NK-92 (cell line): ENCODE data around the gene ANKS1B.
"Not testable (repeated sequence)": the region's sequence is repeated elsewhere in the genome, so short reads cannot be mapped to it uniquely, and the experiment has no call there.

Experiments used
- DNase-seq: peaks from one replicate; lab custom pipeline; 2025; ENCODE audit not compliant: unreplicated experiment; lab: John Stamatoyannopoulos, UW

The ANKS1B gene

GRCh38 chr12:98983647-98984046, 1001.1 kb downstream of the ANKS1B start:
- DNase-seq, result no peak

GRCh38 chr12:98980508-98980907, 1004.2 kb downstream of the ANKS1B start:
- DNase-seq, result no peak

GRCh38 chr12:98977186-98977585, 1007.5 kb downstream of the ANKS1B start:
- no peak for DNase-seq

- no peak for DNase-seq
These were observed 1009.9 kb downstream of the ANKS1B start for GRCh38 chr12:98974767-98975381.

- no peak for DNase-seq
These were observed 1011.3 kb downstream of the ANKS1B start for GRCh38 chr12:98973395-98973794.

GRCh38 chr12:98970950-98971349, 1013.8 kb downstream of the ANKS1B start:
- DNase-seq, result no peak

GRCh38 chr12:98970210-98970609, 1014.5 kb downstream of the ANKS1B start:
- DNase-seq, result no peak

GRCh38 chr12:98968896-98969295, 1015.8 kb downstream of the ANKS1B start:
- DNase-seq, result no peak

GRCh38 chr12:98957135-98957534, 1027.6 kb downstream of the ANKS1B start:
- not testable (repeated sequence) for DNase-seq

GRCh38 chr12:98955284-98955683, 1029.5 kb downstream of the ANKS1B start:
- no peak for DNase-seq

- DNase-seq, result no peak
These were observed 1030.2 kb downstream of the ANKS1B start for GRCh38 chr12:98954506-98954905.

GRCh38 chr12:98951406-98951805, 1033.3 kb downstream of the ANKS1B start:
- DNase-seq, result no peak

- DNase-seq, result no peak
These were observed 1036.3 kb downstream of the ANKS1B start for GRCh38 chr12:98948343-98948949.

- no peak for DNase-seq
These were observed 1038.9 kb downstream of the ANKS1B start for GRCh38 chr12:98945864-98946263.

- no peak for DNase-seq
These were observed 1044.8 kb downstream of the ANKS1B start for GRCh38 chr12:98939926-98940325.

- no peak for DNase-seq
These were observed 1045.4 kb downstream of the ANKS1B start for GRCh38 chr12:98939350-98939749.

- no peak for DNase-seq
These were observed 1048.9 kb downstream of the ANKS1B start for GRCh38 chr12:98935847-98936246.

GRCh38 chr12:98922871-98923270, 1061.9 kb downstream of the ANKS1B start:
- no peak for DNase-seq

GRCh38 chr12:98918176-98918863, 1066.4 kb downstream of the ANKS1B start:
- no peak for DNase-seq

GRCh38 chr12:98916106-98916505, 1068.6 kb downstream of the ANKS1B start:
- no peak for DNase-seq

- no peak for DNase-seq
These were observed 1072.2 kb downstream of the ANKS1B start for GRCh38 chr12:98912401-98912974.

- no peak for DNase-seq
These were observed 1073.3 kb downstream of the ANKS1B start for GRCh38 chr12:98911396-98911795.
